ENCODE results near the gene APBB2. TPM values are rescaled to one million over a fixed set of nuclear protein-coding genes. Genes with fewer than 3 reads are reported as not detected.

APBB2 gene
- total and polyA plus RNA-seq, 2 of the 4 experiments (the other 2 are of a cell fraction): 47.9 to 75.5 TPM

DNA sequence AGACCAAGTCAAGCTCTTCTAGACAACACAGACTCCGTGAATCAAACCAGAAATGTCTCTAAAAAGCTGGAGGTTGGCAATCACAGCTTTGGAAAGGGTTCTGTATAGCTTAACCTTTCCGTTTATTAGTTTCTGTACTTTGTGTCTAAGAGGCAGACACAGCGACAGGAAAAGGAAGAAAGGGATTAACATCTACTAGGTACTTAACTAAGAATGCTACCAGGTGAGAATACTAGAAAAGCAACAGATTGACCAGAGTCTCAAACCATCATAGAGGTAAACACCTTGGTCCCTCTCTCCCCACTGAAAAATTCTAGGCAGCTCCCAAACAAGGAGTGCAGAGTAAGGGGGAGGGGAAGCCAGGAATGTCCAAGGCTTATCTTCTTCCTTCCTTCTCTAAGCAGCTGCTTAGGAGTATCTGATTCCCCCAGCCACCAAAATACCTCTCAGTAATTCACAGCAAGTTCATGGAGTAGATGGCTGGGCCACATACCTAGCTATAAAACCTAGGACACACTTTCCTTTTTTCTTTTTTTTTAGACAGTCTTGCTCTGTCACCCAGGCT is 80.8 kb downstream of the APBB2 start:
- H3K56ac ChIP-seq (ENCODE audit: extremely low read depth, insufficient read depth, low read length): no peak overlapping the region
- DNase-seq: no peak

More for the DNA sequence above, 80.8 kb downstream of the APBB2 start:
- BruUV-seq (replicated peaks): no TSS peak
- Histone ChIP-seq H3K4ac (ENCODE audit: low read depth, low read length) (no peak overlapping the region), H2BK5ac (ENCODE audit: low read depth, low read length, poor library complexity, severe bottlenecking) (no peak overlapping the region), H2AK5ac (ENCODE audit: low read depth, low read length) (no peak overlapping the region), H3K4me2 (ENCODE audit: low read depth, low read length) (no peak overlapping the region), H4K91ac (ENCODE audit: insufficient read depth, low read depth, low read length) (no peak overlapping the region), H3K27me3 (ENCODE audit: control insufficient read depth, insufficient read depth, low read length) (no peaks in the 10 kb centered on the region), H3K14ac (replicated peaks; ENCODE audit: low read depth, low read length) (no peak overlapping the region; the same call in 1 of the 2 replicates), H2BK120ac (ENCODE audit: low read depth, low read length) (no peak overlapping the region), H3K79me1 (ENCODE audit: low read depth in 1 of 2, low read length in 2 of 2) (peaks cover 27 to 47% of the 10 kb centered on the region in 2 experiments; a peak in 3 of 4 replicates), H3K18ac (ENCODE audit: low read depth, low read length) (no peak overlapping the region), H4K5ac (ENCODE audit: low read depth, low read length) (no peak overlapping the region), H3K9me1 (ENCODE audit: insufficient read depth, low read length) (peaks cover 5% of the 10 kb centered on the region; the same call in 1 of the 2 replicates), H2AFZ (replicated peaks; ENCODE audit: low read length, poor library complexity) (no peak overlapping the region), H3K4me3 (ENCODE audit: insufficient read depth, low read depth, low read length) (no peak overlapping the region), H4K8ac (ENCODE audit: low read depth in 2 of 2, low read length in 2 of 2) (no peak overlapping the region), H2BK20ac (ENCODE audit: low read depth, low read length) (no peak overlapping the region), H3K9me3 (ENCODE audit: control insufficient read depth, insufficient read depth, low read length) (no peaks in the 10 kb centered on the region), H2AK9ac (replicated peaks; ENCODE audit: low read depth, low read length, poor library complexity) (no peak overlapping the region), H3K4me1 (ENCODE audit: control insufficient read depth, insufficient read depth, low read length) (peaks cover 9% of the 10 kb centered on the region), H3K23ac (ENCODE audit: low read depth, low read length) (no peak overlapping the region), H3K27ac (ENCODE audit: insufficient read depth, low read length) (no peak overlapping the region), H3K9ac (ENCODE audit: low read depth, low read length) (no peak overlapping the region), H3K36me3 (ENCODE audit: control insufficient read depth, insufficient read depth, low read length) (no peaks in the 10 kb centered on the region), H2BK15ac (ENCODE audit: low read depth, low read length) (no peak overlapping the region), H4K20me1 (ENCODE audit: insufficient read depth, low read length) (0 out of 2 replicates have a peak, but pooled peaks cover 10% of the 10 kb centered on the region)
- dilution Hi-C loops (cut with HindIII; ENCODE audit: low sequenced_read_pairs, unreplicated experiment): no loop called here
- POLR2A ChIA-PET (ENCODE audit: unreplicated experiment): no interaction called here
- intact Hi-C loops (cut with micrococcal nuclease): no loop called here
- peak; percentile 75 for ATAC-seq (ENCODE audit: low read depth)
- TF ChIP-seq RAD21 (IDR thresholded peaks at IDR 0.05; ENCODE audit: low read length) (no peak), CHD1 (IDR thresholded peaks at IDR 0.05; ENCODE audit: low read depth, low read length) (no peak), RCOR1 (IDR thresholded peaks at IDR 0.05; ENCODE audit: insufficient replicate concordance, low read length) (no peak), SMC3 (IDR thresholded peaks at IDR 0.05; ENCODE audit: low read depth, low read length) (no peak), POLR2A (IDR thresholded peaks at IDR 0.05; ENCODE audit: low read depth, low read length) (no peak), CEBPB (IDR thresholded peaks at IDR 0.05; ENCODE audit: low read depth, low read length) (no peak), NFE2L2 (IDR thresholded peaks at IDR 0.05; ENCODE audit: low read depth, low read length) (no peak)
- CTCF ChIA-PET: no interaction called here
- in situ Hi-C loops (cut with MboI; ENCODE audit: low sequenced_read_pairs): no loop called here
- no CpG with 5 or more reads among the region's 3 CpGs for WGBS, 2 experiments (ENCODE audit: extremely low coverage in 2 of 2, insufficient read length in 1 of 2)

Data from IMR-90 (cell line).